HG03521 (cell line): ENCODE measurements around the gene HHAT.

Experiments
- ATAC-seq: cut with Tn5 transposase; IDR thresholded peaks from one replicate; pipeline ENCODE4 v1.9.1; 2021; ENCODE audit warnings: mild to moderate bottlenecking, moderate library complexity; ENCODE audit not compliant: unreplicated experiment

The HHAT gene

GRCh38 chr1:210477328-210477924 is 148.7 kb downstream of the HHAT start:
- no peak for ATAC-seq

DNA sequence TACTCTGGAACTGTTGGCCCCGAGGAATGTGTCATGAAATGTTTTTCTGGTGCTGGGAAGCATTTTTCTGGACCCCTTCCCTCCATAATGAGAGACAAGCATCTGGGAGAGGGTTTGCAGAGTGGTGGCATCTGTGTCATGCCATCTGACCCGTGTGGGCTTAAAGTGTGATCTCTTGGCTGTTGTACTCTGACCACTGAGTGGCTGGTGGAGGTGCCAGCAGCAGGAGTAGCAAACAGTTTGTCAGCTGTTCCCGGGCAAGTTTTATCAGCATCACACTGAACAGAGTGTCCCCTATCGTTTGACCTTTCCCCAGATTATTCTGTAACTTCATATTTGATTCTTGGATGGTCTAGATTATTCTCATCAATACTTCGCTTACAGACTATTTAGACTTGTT is 150.1 kb downstream of the HHAT start:
- ATAC-seq, result no peak

DNA sequence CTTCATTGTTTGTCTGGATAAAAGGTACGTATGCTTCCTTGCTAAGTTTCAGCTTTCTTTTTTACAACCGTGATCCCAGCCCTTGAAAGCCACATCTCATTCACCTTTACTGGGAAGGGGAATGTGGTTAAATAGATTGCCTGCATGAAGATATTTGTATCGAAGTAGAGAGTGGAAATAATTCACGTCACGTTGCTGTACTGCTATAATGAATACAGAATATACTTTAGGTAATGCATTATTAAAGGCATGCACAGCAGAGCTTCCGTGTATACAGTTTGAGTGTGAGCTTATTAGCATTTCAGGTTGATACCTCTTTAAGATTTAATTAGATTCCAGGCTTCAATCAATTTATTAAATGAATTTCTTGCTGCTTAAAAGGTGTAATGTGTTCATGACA is 153.8 kb downstream of the HHAT start:
- ATAC-seq, result no peak

DNA sequence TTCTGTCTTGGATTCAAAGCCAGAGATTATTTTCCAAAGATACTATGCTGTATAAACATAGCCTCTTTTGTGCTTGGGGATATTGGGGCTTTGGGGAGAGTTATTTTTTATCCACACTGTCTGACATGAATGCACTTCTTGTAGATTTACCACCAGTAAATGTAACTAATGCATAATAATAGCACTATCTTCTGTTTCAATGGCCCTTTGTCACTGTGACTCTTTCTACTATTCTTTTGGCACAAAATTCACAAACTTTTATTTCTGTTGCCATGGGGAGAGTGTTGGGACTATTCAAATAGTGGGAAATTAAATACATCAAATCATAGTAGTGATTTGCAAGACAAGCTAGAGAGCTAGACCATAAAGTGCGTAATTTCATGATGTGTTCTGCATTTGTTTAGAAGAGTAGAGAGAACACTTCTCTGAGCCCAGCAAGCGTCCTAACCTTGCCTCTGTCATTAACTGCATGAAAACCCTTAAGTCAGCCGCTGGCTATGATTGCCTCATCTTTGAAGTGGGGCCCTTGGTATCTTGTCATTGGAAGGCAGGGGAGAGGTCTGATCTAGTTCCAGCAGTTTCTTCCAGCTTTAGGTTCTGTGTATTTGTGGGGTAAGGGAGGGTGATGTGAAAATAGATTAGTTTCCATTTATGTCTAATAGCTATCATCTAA is 154.4 kb downstream of the HHAT start:
- ATAC-seq, result no peak

DNA sequence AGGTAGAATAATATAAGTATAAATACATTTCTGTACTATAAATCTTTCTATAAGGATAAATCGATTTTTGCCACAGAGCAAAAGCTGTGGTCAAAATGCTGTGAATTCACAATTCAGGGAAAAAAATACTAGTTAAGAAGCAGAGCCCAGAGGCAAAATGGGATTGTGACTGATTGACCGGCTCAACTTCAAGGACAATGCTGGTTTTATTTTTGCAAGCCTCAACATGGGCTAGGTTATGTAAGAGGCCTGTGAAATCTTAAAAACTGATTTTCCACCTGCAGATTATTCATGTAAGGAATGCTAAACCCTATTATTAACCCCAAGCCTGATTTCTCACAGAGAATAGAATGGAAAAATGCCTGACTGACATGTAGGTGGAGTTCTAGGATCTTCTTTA is 155.1 kb downstream of the HHAT start:
- ATAC-seq, result no peak

DNA sequence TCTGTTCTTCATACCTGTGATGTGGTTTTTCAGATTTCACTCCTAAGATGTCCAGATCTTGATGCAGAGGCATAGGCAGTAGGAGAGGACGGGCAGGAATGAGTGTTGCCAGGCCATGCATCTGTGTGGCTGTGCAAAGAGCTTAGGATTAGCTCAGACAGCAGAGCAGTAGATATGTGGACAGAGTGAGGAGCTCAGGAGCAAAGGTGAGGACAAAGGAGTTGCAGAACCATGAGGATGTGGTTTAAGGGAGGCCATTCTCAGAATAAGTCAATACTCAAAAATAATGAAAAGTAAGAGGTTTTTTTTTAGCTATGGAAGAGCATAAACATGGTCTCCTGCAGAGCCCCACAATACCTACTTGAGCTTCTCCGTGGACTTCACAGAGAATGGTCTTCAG is 158.3 kb downstream of the HHAT start:
- ATAC-seq, result no peak

- no peak for ATAC-seq
Observed at GRCh38 chr1:210489491-210489890, 160.8 kb downstream of the HHAT start.

DNA sequence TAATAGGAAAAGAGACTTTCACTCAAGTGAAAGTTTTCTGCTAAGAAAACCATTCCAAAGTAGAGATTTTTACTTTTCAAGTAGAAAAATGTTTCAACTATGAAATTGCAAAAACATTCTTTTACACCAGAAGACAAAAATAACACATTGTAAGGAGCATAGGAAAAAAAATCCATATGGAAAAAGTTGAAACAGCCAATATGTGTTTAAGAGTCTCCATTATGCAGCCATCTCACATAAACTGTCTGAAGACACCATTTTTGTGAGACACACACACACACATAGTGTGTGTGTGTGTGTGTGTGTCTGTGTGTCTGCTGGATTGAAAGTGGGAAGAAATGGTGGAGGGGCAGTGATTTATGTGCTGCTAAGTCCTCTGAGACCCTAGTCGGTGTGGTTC is 162.1 kb downstream of the HHAT start:
- ATAC-seq, result no peak

- ATAC-seq, result no peak
Observed at GRCh38 chr1:210496063-210496462, 167.4 kb downstream of the HHAT start.

- no peak for ATAC-seq
Observed at GRCh38 chr1:210499956-210500355, 171.3 kb downstream of the HHAT start.

DNA sequence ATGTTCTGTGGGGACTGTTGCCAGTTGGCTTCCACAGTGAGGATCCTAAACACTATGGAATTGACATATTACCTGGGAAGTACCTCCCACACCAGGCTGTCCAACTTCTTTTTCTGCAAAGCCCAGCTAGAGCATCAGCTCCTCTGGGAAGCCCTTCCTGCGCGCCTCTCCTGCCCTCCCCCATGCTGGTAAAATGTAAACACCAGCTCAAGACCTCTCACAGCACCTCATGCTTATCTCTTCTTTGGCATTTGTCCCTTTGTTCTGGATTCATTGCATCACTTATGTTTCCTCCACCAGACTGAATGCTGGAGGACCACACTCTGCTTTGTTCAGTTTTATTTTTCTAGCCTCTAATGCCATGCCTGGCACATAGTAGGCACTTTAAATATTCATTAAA is 172.1 kb downstream of the HHAT start:
- no peak for ATAC-seq

DNA sequence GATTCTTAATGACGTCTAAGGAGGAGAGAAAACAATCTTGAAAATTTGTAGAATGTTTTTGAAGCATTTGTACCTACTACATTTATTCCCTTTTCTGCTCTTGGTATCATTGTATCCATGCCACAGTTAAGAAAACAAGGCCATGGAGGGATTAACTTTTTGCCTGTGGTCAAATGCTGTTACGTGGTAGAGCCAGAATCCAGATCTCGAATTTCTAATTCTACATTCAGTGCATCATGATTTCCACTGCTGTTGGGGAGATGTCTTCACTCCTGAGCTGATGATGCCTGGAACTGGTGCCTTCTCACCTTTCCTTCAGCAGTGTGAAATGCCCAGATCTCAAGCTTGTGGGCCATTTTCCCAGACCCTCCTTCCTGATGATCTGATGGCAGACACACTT is 175.6 kb downstream of the HHAT start:
- ATAC-seq, result no peak

- ATAC-seq, result no peak
Observed at GRCh38 chr1:210505601-210506496, 177.1 kb downstream of the HHAT start.

- ATAC-seq, result no peak
Observed at GRCh38 chr1:210506689-210507088, 178.0 kb downstream of the HHAT start.

GRCh38 chr1:210516092-210516656 is 187.5 kb downstream of the HHAT start:
- ATAC-seq, result no peak

- no peak for ATAC-seq
Observed at GRCh38 chr1:210516697-210517459, 188.2 kb downstream of the HHAT start.

DNA sequence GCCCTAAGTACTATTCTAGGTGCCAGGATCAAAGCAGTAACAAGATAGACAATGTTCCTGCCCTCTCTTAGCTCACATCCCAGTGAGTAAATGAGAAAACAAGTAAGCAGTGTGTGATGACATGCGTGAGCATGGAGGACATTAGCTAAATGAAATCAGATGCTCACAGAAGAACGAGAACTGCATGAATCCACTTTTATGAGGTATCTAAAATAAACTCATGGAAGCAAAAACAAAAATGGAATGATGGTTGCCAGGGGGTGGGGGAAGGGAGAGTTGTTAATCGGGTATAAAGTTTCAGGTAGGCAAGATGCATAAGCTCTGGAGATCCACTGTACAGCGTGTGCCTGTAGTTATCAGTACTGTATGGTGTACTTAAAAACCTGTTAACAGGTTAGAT is 195.1 kb downstream of the HHAT start:
- ATAC-seq, result no peak

DNA sequence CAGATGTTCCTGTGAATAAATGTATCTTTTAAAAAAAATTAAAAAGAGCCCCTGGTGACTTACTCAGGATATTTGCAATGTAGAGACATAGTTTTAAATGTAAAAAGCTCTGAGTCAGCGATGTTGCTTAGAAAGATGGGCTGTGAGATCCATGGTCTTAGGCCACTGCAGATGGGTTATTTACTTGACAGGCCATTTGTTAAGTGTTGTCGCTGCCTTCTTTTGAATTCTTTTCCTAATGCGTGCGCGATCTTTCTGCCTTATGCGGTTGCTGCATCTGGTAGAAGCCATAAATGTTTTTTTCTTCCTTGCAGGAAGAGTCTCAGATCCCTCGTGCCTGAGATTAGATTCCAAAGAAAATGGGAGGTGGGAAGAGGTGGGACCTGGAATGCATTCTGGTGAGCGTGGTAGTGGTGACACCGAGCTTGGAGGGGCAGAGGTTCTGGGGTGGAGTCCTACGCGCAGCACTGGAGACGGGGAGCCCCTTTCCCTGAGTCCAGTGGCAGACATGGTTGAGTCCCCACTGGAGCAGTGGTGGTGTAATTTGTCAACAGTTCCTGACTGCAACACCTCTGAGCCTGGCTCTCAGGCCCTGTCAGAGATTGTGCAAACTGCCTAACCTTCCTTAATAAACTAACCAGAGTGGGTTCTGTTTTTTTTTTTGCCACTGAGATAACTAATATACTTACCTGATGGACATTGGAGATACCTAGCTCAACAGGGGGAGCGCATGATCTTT is 197.2 kb downstream of the HHAT start:
- no peak for ATAC-seq

DNA sequence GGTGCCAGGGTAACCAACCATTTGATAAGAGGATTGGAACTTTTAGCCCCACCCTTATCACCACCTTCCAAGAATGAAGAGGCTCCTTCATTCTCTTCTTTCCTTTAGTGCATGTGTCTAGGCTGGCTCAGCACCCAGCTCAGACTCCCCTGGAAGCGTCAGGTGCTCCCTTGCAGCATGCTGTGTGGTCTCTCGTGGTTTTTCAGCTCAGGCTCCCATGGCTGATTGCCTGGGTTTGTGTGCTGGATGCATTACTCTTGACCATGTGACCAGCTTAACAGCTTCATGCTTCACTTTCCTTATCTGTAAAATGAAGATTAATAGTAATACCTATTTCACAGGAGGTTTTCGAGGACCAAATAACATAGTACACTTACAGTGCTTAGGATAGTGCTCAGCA is 198.4 kb downstream of the HHAT start:
- no peak for ATAC-seq
